LNCAP (cell line): ENCODE data around the gene PRND.

Source experiments
- TF ChIP-seq, protein P1 (sequence below): fragments of 450-650 bp; IDR thresholded peaks from 2 replicates; pipeline ENCODE4 v1.5.1; 2017; ENCODE audit warnings: mild to moderate bottlenecking

The PRND gene

DNA sequence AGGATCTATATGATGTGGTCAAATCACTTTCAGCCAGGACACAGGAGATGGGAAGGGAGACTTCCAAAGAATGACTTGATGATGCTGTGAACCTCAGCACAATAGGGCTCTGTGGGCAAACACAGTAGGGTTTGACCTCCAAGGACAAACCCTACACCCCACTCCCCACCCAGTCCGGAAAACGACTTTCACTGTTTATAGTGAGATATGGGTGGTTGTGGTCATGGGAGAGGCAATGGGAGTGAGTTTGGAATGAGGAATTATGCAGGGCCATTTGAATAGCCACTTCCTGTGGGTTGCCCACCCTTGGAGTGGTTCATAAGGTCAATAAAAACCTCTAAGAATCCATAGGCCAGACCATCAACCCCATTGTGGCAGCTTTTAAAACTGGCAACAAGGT lies 38.4 kb upstream of the PRND start:
- TF ChIP-seq, protein P1, sequence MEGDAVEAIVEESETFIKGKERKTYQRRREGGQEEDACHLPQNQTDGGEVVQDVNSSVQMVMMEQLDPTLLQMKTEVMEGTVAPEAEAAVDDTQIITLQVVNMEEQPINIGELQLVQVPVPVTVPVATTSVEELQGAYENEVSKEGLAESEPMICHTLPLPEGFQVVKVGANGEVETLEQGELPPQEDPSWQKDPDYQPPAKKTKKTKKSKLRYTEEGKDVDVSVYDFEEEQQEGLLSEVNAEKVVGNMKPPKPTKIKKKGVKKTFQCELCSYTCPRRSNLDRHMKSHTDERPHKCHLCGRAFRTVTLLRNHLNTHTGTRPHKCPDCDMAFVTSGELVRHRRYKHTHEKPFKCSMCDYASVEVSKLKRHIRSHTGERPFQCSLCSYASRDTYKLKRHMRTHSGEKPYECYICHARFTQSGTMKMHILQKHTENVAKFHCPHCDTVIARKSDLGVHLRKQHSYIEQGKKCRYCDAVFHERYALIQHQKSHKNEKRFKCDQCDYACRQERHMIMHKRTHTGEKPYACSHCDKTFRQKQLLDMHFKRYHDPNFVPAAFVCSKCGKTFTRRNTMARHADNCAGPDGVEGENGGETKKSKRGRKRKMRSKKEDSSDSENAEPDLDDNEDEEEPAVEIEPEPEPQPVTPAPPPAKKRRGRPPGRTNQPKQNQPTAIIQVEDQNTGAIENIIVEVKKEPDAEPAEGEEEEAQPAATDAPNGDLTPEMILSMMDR: no peak

DNA sequence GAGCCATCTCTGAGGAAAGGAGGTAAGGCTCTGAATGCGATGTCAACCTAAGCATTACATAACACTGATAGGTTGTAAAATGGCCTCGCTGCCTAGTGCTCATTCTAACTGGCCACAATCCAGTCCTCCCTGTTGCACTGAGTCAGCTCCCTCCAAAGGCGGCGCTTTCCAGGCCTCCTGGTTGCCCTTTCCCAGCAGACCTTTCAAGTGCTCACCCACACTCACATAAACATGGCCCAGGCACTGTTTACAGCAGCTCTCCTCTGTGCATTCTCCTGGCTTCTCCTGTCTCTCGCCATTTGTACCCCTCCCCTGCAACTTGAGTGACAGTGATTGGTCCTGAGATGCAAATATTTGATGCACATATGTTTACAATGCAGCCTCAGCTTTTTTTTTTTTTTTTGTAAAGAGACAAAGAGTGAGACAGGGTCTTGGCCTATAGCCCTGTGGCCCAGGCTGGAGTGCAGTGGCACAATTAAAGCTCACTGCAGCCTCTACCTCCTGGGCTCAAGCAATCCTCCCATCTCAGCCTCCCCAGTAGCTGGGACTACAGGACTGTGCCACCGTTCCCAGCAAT lies 36.8 kb upstream of the PRND start:
- TF ChIP-seq, protein P1: no peak

DNA sequence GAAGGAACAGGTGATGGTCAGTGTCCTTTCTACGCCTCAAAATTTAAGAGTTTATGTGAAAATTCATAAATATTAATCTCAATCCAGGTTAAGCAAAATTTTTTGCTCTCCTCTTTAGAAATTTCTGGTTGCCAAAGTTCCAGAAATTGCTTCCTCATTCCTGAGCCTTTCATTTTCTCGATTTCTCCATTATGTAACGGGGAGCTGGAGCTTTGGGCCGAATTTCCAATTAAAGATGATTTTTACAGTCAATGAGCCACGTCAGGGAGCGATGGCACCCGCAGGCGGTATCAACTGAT lies 35.8 kb upstream of the PRND start:
- TF ChIP-seq, protein P1: no peak

DNA sequence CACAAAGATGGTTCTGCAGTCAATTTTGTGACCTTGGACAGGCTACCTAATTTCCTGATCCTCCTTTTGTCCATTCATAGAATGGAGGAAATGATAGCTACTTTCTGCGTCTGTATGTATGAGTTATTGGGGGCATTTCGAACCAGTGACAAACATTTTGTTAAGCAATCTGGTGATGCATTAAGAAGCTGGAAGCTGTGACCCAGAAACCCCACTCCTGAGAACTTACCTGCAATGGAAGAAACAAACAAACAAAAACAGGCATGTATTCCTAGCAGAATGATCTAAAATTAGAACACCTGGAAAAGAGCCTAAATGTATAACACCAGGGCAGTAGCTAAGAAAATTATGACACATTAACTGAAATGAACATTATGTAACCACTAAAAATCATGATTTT lies 33.4 kb upstream of the PRND start:
- TF ChIP-seq, protein P1: no peak

DNA sequence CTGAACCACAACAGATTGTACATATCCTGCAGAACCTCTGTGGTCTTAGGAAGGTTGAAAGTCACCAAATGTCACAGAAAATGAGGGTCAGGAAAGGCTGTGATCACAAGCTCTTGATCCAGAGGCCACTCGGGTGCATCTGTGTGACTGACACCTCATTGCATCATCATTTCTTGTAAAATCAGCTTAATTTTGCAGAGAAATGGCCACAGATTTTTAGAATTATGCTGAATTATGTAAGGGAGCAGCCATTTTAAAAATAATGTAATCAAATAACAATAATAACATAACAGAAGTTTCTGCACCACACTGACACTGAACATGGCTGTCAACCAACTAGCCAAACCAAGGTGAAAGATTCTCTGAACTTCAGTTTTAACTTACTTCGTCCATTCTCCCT lies 32.5 kb upstream of the PRND start:
- TF ChIP-seq, protein P1: no peak

DNA sequence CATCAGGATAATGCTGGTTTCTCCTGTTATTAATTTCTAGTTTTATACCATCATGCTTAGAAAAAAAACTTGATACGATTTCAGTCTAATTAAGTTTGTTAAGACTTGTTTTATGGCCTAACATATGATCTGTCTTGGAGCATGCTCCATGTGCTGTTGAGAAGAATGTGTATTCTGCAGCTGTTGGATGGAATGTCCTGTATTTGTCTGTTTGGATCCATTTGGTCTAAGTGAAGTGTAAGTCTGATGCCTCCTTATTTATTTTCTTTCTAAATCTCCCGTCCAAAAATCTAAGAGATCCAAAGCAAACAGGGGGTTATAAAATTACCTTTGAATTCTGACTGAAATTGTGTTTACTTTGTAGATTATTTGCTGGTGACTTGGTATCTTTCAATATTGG lies 30.0 kb upstream of the PRND start:
- TF ChIP-seq, protein P1: no peak

DNA sequence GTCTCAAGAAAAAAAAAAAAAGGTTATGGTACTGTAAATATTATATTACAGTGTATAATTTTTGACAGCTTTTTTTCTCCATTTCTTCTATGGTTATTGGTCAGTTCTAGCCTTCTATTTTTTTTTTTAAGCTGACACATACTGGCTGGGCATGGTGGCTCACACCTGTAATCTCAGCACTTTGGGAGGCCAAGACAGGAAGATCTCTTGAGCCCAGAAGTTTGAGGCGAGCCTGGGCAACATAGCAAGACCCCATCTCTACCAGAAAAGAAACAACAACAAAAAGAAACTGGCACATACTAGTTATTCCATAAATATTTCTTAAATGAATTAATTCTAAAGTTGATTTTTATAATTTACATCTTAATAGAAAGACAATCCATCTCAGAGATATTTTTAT lies 27.6 kb upstream of the PRND start:
- TF ChIP-seq, protein P1: no peak

DNA sequence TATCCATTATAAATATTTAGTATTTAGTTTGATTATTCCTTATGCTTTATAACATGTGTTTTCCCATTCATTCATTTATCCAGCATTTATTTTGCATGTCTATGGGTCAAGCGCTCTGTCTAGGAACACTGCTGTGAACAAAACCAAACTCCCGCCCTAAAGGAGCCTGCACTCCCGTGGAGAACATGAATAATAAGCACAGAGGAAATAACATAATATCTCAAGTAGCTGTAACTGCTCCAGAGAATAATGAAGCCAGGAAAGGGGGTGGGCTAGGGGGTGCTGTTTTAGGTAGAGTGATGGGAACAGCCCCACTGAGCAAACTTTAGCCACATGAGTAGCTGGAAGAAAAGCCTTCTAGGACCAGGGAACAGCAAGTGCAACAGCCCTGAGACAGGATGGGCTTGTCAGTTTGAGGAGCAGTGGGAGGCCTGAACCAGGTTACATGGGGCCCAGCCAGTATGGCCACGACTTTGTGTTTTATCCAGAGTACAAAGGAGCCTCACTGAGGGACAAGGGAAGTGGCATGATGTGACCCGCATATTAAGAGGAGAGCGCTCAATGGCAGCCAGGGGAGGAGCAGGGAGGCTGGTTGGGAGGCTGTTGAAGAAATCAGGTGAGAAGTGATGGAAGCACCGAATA lies 24.4 kb upstream of the PRND start:
- TF ChIP-seq, protein P1: no peak
